Lung microvascular endothelial cell (primary cell): ENCODE measurements around the gene SRCIN1. TPM values are rescaled to one million over a fixed set of nuclear protein-coding genes. Genes with fewer than 3 reads are reported as not detected.
"Not testable (repeated sequence)": the region's sequence is repeated elsewhere in the genome, so short reads cannot be mapped to it uniquely, and the experiment has no call there.

Source experiments
- DNase-seq, 2 donors: peaks; one replicate each; pipeline versions ENCODE4 v3.0.0 to v3.0.0-alpha.2; 2010; ENCODE audit warnings: low read depth in 2 of 2
- total RNA-seq: library from RNA; depleted of rRNA; stranded (reverse); fragments of >200 nt; gene quantifications from 2 replicates; pipeline ENCODE4 v1.2.1, GENCODE V29; 2014

The SRCIN1 gene
- total RNA-seq: under 0.01 TPM in 2 replicates

GRCh38 chr17:38605841-38606645 is at the start of gene SRCIN1:
TSS of gene SRCIN1 (minus strand) at chr17:38605952. CDS start at chr17:38605705, 247 bp downstream.
- peak; percentile 23 to 56 for DNase-seq

GRCh38 chr17:38654411-38655398 is 49.0 kb upstream of the SRCIN1 start:
- DNase-seq: no peak

GRCh38 chr17:38653679-38654078 is 47.9 kb upstream of the SRCIN1 start:
- DNase-seq: no peak

- no peak for DNase-seq
These were observed 47.5 kb upstream of the SRCIN1 start for GRCh38 chr17:38653230-38653629.

- DNase-seq: not testable (repeated sequence)
These were observed 45.0 kb upstream of the SRCIN1 start for GRCh38 chr17:38650653-38651173.

- no peak for DNase-seq
These were observed 32.2 kb upstream of the SRCIN1 start for GRCh38 chr17:38637951-38638350.

- DNase-seq: no peak
These were observed 30.3 kb upstream of the SRCIN1 start for GRCh38 chr17:38636054-38636453.

GRCh38 chr17:38632334-38632733 is 26.6 kb upstream of the SRCIN1 start:
- no peak for DNase-seq

- peak in 1 of 2 donors; percentile 12 for DNase-seq
These were observed 22.7 kb upstream of the SRCIN1 start for GRCh38 chr17:38628441-38628840.

GRCh38 chr17:38627957-38628356 is 22.2 kb upstream of the SRCIN1 start:
- no peak for DNase-seq

GRCh38 chr17:38626606-38627226 is 21.0 kb upstream of the SRCIN1 start:
- not testable (repeated sequence) for DNase-seq

- DNase-seq: no peak
These were observed 19.7 kb upstream of the SRCIN1 start for GRCh38 chr17:38625482-38625881.

- DNase-seq: not testable (repeated sequence)
These were observed 19.1 kb upstream of the SRCIN1 start for GRCh38 chr17:38624782-38625355.

GRCh38 chr17:38621538-38621937 is 15.8 kb upstream of the SRCIN1 start:
- DNase-seq: no peak

- DNase-seq: no peak
These were observed 15.0 kb upstream of the SRCIN1 start for GRCh38 chr17:38620551-38621277.

- DNase-seq: no peak
These were observed 14.3 kb upstream of the SRCIN1 start for GRCh38 chr17:38619937-38620550.

- no peak for DNase-seq
These were observed 13.7 kb upstream of the SRCIN1 start for GRCh38 chr17:38619451-38619795.

- DNase-seq: no peak
These were observed 12.4 kb upstream of the SRCIN1 start for GRCh38 chr17:38617967-38618760.
